K562 (cell line): Measurements from ENCODE around the gene ZNF740. TPM values are rescaled to one million over a fixed set of nuclear protein-coding genes. Genes with fewer than 3 reads are reported as not detected.

Experiments
- ETV6 ChIP-seq, 3 experiments: fragments of 150-350 bp in 1 of 3; sonication (generic) in 1 of 3; formaldehyde crosslinking in 1 of 3; IDR thresholded peaks; 2 replicates each; pipeline versions ENCODE4 v1.6.1 to v1.8.0; 2014 to 2022; ENCODE audit warnings: borderline replicate concordance in 2 of 3, low read depth in 2 of 3, antibody characterized with exemption in 1 of 3, low read length in 1 of 3, mild to moderate bottlenecking in 1 of 3, missing genetic modification reagents in 1 of 3
- HCFC1 ChIP-seq: IDR thresholded peaks from 2 replicates; pipeline ENCODE4 v1.6.1; 2012; ENCODE audit warnings: low read depth, low read length, improper control_type of control experiment
- HDAC1 ChIP-seq, 2 experiments: fragments of 450-650 bp; IDR thresholded peaks; 2 replicates each; pipeline ENCODE4 v1.6.1; 2016 to 2017; ENCODE audit warnings: inconsistent platforms in 1 of 2, mild to moderate bottlenecking in 1 of 2, moderate library complexity in 1 of 2
- HNRNPH1 ChIP-seq: fragments of 200-400 bp; formaldehyde crosslinking; optimal IDR thresholded peaks from 2 replicates; pipeline ENCODE3; 2017; ENCODE audit warnings: low read depth, mild to moderate bottlenecking, low read length, moderate library complexity
- NR3C1 ChIP-seq: sonication (generic); formaldehyde crosslinking; IDR thresholded peaks from 2 replicates; pipeline ENCODE4 v1.8.1; 2022; ENCODE audit warnings: missing genetic modification reagents
- PCBP2 ChIP-seq: fragments of 200-400 bp; formaldehyde crosslinking; IDR thresholded peaks from 2 replicates; pipeline ENCODE4 v1.6.1; 2018; ENCODE audit warnings: low read length, low read depth, mild to moderate bottlenecking, moderate library complexity; ENCODE audit not compliant: poor library complexity, severe bottlenecking
- PTRF ChIP-seq: fragments of 450-650 bp; IDR thresholded peaks from 2 replicates; pipeline ENCODE4 v1.6.1; 2016; ENCODE audit warnings: mild to moderate bottlenecking, missing genetic modification characterization, missing compliant biosample characterization
- SRSF1 ChIP-seq: fragments of 200-400 bp; formaldehyde crosslinking; IDR thresholded peaks from 2 replicates; pipeline ENCODE4 v1.6.1; 2017; ENCODE audit warnings: mild to moderate bottlenecking, low read depth, low read length, moderate library complexity
- ZC3H8 ChIP-seq: fragments of 450-650 bp; IDR thresholded peaks from 2 replicates; pipeline ENCODE4 v1.6.1; 2017
- ZKSCAN3 ChIP-seq: fragments of 250-450 bp; sonication (Bioruptor Pico); IDR thresholded peaks from 2 replicates; pipeline ENCODE4 v1.4.0; 2020
- ZNF212 ChIP-seq: fragments of 450-650 bp; formaldehyde crosslinking; IDR thresholded peaks from 2 replicates; pipeline ENCODE4 v1.4.0; 2020; ENCODE audit warnings: mild to moderate bottlenecking
- ZNF239 ChIP-seq: fragments of 250-450 bp; sonication (Bioruptor Pico); IDR thresholded peaks from 2 replicates; pipeline ENCODE4 v1.4.0; 2020; ENCODE audit warnings: mild to moderate bottlenecking
- ZNF3 ChIP-seq: fragments of 250-450 bp; sonication (Bioruptor Pico); IDR thresholded peaks from 2 replicates; pipeline ENCODE4 v1.5.0; 2021; ENCODE audit warnings: mild to moderate bottlenecking, moderate library complexity
- ZNF512 ChIP-seq: IDR thresholded peaks from 2 replicates; pipeline ENCODE4 v1.6.1; 2016; ENCODE audit warnings: missing genetic modification characterization, missing compliant biosample characterization
- ZNF77 ChIP-seq: fragments of 250-450 bp; sonication (Bioruptor Pico); IDR thresholded peaks from 2 replicates; pipeline ENCODE4 v1.5.0; 2020
- polyA plus RNA-seq, 8 experiments: library from polyadenylated mRNA; depleted of rRNA in 4 of 8; stranded (reverse) in 5 of 8; unstranded in 3 of 8; fragments of >200 nt; fragmentation: Nextera tagmentation in 2 of 8; fragmentation: Illumina TruSeq in 1 of 8; extraction: Ambion mirVana in 2 of 8; extraction: Trizol in 1 of 8; gene quantifications; 2 replicates each; pipeline versions ENCODE4 v1.2.1 to v1.2.3, GENCODE V29; 2011 to 2014; ENCODE audit warnings: inconsistent platforms in 1 of 8, missing spikeins in 1 of 8
- total RNA-seq, 7 experiments: library from RNA; depleted of rRNA in 6 of 7; stranded (reverse); fragments of >200 nt in 6 of 7; fragmentation: Illumina TruSeq in 2 of 7; extraction: Trizol in 2 of 7; gene quantifications; 2 replicates each; pipeline versions ENCODE4 v1.2.1 to v1.2.3, GENCODE V29; 2011 to 2021; ENCODE audit warnings: low replicate concordance in 1 of 7
- TF ChIP-seq, protein P1 (sequence below): fragments of 450-650 bp; conservative IDR thresholded peaks from 2 replicates; pipeline ENCODE4 v1.6.1; 2016; ENCODE audit warnings: missing genetic modification characterization, low read depth, mild to moderate bottlenecking, missing compliant biosample characterization, moderate library complexity
- TF ChIP-seq, protein P2 (sequence below): fragments of 200-800 bp; sonication (Bioruptor generic); IDR thresholded peaks from 2 replicates; pipeline ENCODE4 v1.6.1; 2016; ENCODE audit warnings: missing genetic modification characterization, missing compliant biosample characterization
- TF ChIP-seq, protein P3 (sequence below): fragments of 450-650 bp; IDR thresholded peaks from 2 replicates; pipeline ENCODE4 v1.6.1; 2018; ENCODE audit warnings: mild to moderate bottlenecking, low read depth; ENCODE audit not compliant: partially characterized antibody

Gene ZNF740
- total and polyA plus RNA-seq, 9 of the 15 experiments (the other 6 are each of a cell fraction or from before 2014, with no cell fraction given) = 0.57 to 46.4 (median 18.6) TPM

- TF ChIP-seq ZNF512 (tag) (no peak), ZKSCAN3 (CRISPR knock-in tag) (no peak), ZNF212 (CRISPR knock-in tag) (no peak), ZC3H8 (no peak), ZNF3 (CRISPR knock-in tag) (no peak), ETV6 (IDR thresholded peaks at IDR 0.05; ENCODE audit: borderline replicate concordance in 1 of 2, low read depth in 2 of 2, low read length in 1 of 2) (no peak), ETV6 (CRISPR knock-in tag; IDR thresholded peaks at IDR 0.05; ENCODE audit: borderline replicate concordance) (no peak), SRSF1 (no peak), PTRF (tag) (no peak), NR3C1 (CRISPR knock-in tag) (no peak), ZNF77 (no peak), HNRNPH1 (no peak), HCFC1 (no peak), ZNF239 (no peak), PCBP2 (no peak), HDAC1 (IDR thresholded peaks at IDR 0.05) (no peak)
- TF ChIP-seq, protein P1, sequence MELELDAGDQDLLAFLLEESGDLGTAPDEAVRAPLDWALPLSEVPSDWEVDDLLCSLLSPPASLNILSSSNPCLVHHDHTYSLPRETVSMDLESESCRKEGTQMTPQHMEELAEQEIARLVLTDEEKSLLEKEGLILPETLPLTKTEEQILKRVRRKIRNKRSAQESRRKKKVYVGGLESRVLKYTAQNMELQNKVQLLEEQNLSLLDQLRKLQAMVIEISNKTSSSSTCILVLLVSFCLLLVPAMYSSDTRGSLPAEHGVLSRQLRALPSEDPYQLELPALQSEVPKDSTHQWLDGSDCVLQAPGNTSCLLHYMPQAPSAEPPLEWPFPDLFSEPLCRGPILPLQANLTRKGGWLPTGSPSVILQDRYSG (tag) = no peak
- TF ChIP-seq, protein P2, sequence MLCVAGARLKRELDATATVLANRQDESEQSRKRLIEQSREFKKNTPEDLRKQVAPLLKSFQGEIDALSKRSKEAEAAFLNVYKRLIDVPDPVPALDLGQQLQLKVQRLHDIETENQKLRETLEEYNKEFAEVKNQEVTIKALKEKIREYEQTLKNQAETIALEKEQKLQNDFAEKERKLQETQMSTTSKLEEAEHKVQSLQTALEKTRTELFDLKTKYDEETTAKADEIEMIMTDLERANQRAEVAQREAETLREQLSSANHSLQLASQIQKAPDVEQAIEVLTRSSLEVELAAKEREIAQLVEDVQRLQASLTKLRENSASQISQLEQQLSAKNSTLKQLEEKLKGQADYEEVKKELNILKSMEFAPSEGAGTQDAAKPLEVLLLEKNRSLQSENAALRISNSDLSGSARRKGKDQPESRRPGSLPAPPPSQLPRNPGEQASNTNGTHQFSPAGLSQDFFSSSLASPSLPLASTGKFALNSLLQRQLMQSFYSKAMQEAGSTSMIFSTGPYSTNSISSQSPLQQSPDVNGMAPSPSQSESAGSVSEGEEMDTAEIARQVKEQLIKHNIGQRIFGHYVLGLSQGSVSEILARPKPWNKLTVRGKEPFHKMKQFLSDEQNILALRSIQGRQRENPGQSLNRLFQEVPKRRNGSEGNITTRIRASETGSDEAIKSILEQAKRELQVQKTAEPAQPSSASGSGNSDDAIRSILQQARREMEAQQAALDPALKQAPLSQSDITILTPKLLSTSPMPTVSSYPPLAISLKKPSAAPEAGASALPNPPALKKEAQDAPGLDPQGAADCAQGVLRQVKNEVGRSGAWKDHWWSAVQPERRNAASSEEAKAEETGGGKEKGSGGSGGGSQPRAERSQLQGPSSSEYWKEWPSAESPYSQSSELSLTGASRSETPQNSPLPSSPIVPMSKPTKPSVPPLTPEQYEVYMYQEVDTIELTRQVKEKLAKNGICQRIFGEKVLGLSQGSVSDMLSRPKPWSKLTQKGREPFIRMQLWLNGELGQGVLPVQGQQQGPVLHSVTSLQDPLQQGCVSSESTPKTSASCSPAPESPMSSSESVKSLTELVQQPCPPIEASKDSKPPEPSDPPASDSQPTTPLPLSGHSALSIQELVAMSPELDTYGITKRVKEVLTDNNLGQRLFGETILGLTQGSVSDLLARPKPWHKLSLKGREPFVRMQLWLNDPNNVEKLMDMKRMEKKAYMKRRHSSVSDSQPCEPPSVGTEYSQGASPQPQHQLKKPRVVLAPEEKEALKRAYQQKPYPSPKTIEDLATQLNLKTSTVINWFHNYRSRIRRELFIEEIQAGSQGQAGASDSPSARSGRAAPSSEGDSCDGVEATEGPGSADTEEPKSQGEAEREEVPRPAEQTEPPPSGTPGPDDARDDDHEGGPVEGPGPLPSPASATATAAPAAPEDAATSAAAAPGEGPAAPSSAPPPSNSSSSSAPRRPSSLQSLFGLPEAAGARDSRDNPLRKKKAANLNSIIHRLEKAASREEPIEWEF (CRISPR knock-in tag) = no peak
- TF ChIP-seq, protein P3, sequence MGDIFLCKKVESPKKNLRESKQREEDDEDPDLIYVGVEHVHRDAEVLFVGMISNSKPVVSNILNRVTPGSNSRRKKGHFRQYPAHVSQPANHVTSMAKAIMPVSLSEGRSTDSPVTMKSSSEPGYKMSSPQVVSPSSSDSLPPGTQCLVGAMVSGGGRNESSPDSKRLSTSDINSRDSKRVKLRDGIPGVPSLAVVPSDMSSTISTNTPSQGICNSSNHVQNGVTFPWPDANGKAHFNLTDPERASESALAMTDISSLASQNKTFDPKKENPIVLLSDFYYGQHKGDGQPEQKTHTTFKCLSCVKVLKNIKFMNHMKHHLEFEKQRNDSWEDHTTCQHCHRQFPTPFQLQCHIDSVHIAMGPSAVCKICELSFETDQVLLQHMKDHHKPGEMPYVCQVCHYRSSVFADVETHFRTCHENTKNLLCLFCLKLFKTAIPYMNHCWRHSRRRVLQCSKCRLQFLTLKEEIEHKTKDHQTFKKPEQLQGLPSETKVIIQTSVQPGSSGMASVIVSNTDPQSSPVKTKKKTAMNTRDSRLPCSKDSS = no peak
Measured at GRCh38 chr12:53211476-53212381, 31.2 kb downstream of the ZNF740 start (continued).
